Right lobe of liver (tissue), 6 donors: ENCODE data around the gene IL1RL2. TPM values are rescaled to one million over a fixed set of nuclear protein-coding genes. Genes with fewer than 3 reads are reported as not detected.

Experiments used
- ATAC-seq, 4 donors: fragments of 200-7000 bp; cut with Tn5 transposase; one replicate each; pipeline ENCODE4 v1.9.1; 2020; ENCODE audit warnings: mild to moderate bottlenecking in 4 of 4, moderate library complexity in 4 of 4
- DNase-seq, 3 donors: peaks; one replicate each; pipeline ENCODE4 v3.0.0-alpha.2; 2020
- H3K27ac ChIP-seq, 3 donors: fragments of 200-600 bp; one replicate each; pipeline ENCODE4 v1.8.0; 2022
- H3K27me3 ChIP-seq, 2 donors: fragments of 200-600 bp; one replicate each; pipeline ENCODE4 v1.8.0; 2022
- H3K36me3 ChIP-seq, 4 donors: fragments of 200-600 bp; sonication (generic) in 1 of 4; one replicate each; pipeline versions ENCODE4 v1.5.1 to v1.8.0; 2017 to 2022; ENCODE audit warnings: control low read depth in 1 of 4
- H3K4me1 ChIP-seq, 4 donors: fragments of 200-600 bp; sonication (generic) in 1 of 4; one replicate each; pipeline versions ENCODE4 v1.5.1 to v1.8.0; 2017 to 2022; ENCODE audit warnings: control low read depth in 1 of 4
- H3K4me3 ChIP-seq, 3 donors: fragments of 200-600 bp; one replicate each; pipeline ENCODE4 v1.8.0; 2022
- H3K9me3 ChIP-seq, 4 donors: fragments of 200-600 bp; sonication (generic) in 1 of 4; one replicate each; pipeline versions ENCODE4 v1.5.1 to v1.8.0; 2017 to 2022; ENCODE audit warnings: control low read depth in 1 of 4
- CTCF ChIP-seq, 4 donors: fragments of 200-600 bp in 3 of 4; fragments of 450-650 bp in 1 of 4; IDR thresholded peaks; one replicate each; pipeline versions ENCODE4 v1.5.1 to v1.8.0; 2016 to 2022; ENCODE audit warnings: antibody characterized with exemption in 4 of 4, mild to moderate bottlenecking in 2 of 4
- POLR2A ChIP-seq: fragments of 450-650 bp; IDR thresholded peaks from one replicate; pipeline ENCODE4 v1.6.1; 2017; ENCODE audit warnings: antibody characterized with exemption, mild to moderate bottlenecking
- WGBS: methylation state at CpG from one replicate; pipeline ENCODE4 v1.1.6; 2018; ENCODE audit warnings: low coverage, low lambda C conversion rate; ENCODE audit not compliant: insufficient coverage; ENCODE audit errors: missing lambda C conversion rate; 5-methylcytosine and 5-hydroxymethylcytosine counted together
- intact Hi-C, 2 donors: fragments of 100-400 bp; cut with DNase I; formaldehyde crosslinking; loops; one replicate each; pipeline versions ENCODE4 v1.11.2 to v1.14.1; 2022
- total RNA-seq, 6 experiments: library from RNA; depleted of rRNA in 2 of 6; stranded (reverse); fragments of >200 nt in 2 of 6; fragmentation: NEBNext Ultra II Directional in 3 of 6; extraction: Animal tissue kit (Norgen Biotek cat#: 25700) in 3 of 6; gene quantifications; one replicate each; pipeline versions ENCODE4 v1.1.0 to v1.2.4, GENCODE V29; 2016 to 2023
- donor health status: DM: no; HTN: yes; CAD: no.
- donor health status: DM: no; HTN: no; CAD: no.
- donor health status: DM: no; HTN: no; CAD: no.
- donor health status: DM: no; HTN: yes; CAD: no.
- donor health status: DM: no; HTN: yes; CAD: no.

IL1RL2 gene
- total RNA-seq, 6 experiments from 2014 or later = 1.2 to 3.1 (median 2.3) TPM

DNA sequence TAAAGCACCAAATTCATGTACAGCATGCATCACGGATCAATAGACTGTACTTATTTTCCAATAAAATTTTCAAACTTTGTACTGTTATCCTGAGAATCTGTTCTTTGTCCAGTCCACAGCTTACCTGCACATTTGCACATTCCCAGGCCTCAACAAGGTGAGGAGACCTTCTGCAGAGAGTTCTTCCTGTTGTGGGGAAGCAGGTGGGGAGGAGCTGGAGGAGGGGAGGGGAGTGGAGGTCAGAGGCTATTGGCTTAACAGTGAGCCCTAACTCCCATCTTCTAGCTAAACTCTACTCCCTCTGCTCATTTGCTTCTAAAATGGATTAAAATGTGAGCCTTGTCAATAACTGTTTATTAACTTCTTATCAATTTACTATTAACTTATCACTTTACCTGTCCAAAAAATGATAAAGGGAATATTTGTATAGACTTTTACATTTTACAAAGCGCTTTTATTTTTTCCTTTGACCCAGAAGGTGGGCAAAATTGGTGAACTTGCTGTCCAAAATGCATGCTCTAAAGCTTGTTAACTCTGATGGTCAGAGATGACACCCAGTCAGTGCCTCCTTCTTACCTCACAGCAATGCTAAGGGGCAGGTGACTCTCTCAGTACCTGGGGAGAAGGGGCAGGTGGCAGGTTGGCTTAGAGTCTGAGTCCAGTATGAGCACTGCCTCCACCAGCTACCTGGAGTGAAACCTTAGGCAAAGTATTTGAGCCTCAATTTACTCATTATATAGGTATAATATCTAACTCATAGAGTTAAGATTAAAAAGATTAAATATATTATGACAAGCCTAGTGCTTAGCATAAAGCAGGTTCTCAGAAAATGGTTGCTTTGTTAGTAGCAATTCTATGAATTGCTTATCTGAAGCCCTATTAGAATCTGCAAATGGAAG lies 6.8 kb upstream of the IL1RL2 start:
- Histone ChIP-seq H3K36me3 (peaks cover 4 to 26% (median 14%) of the 10 kb centered on the region in 4 donors), H3K4me1 (no peaks in the 10 kb centered on the region), H3K9me3 (no peaks in the 10 kb centered on the region), H3K27ac (no peak overlapping the region), H3K4me3 (no peak overlapping the region), H3K27me3 (no peaks in the 10 kb centered on the region)
- TF ChIP-seq POLR2A = no peak
- no peak for TF ChIP-seq CTCF (IDR thresholded peaks at IDR 0.05)
- intact Hi-C loops = loop anchor here in 1 of 2 donors (10.0 kb wide), 1 partner anchor 55 kb away; no protein-coding TSS in a partner anchor
- 95% methylated on average over 2 of the region's 2 CpGs for WGBS
- DNase-seq (no peak), ATAC-seq (no peak)

DNA sequence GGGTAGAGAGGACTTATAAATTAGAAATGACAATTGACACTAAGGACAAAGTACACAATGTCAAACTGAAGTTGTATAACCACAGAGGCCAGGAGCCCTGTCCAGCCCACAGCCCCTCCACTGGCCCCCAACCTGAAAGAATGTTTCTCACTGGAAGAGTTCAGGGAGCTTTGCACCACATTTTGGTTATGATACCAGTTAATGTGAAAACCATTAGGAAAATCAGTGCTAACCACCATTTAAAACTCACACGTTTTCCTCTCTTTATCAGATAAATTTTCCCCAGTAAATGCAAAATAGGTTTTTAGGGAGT lies 6.2 kb upstream of the IL1RL2 start:
- H3K27me3 ChIP-seq = no peaks in the 10 kb centered on the region
- no peaks in the 10 kb centered on the region for H3K9me3 ChIP-seq
- no peak overlapping the region for H3K27ac ChIP-seq
- 42% methylated on average over 1 of the region's 1 CpG for WGBS
- H3K36me3 ChIP-seq = peaks cover 4 to 22% (median 11%) of the 10 kb centered on the region in 4 donors
- H3K4me3 ChIP-seq = no peak overlapping the region
- ATAC-seq (no peak), DNase-seq (no peak)
- TF ChIP-seq CTCF (IDR thresholded peaks at IDR 0.05) = no peak
- TF ChIP-seq POLR2A = no peak
- H3K4me1 ChIP-seq = no peaks in the 10 kb centered on the region
- intact Hi-C loops = loop anchor here in 1 of 2 donors (10.0 kb wide), 1 partner anchor 54 kb away; no protein-coding TSS in a partner anchor

DNA sequence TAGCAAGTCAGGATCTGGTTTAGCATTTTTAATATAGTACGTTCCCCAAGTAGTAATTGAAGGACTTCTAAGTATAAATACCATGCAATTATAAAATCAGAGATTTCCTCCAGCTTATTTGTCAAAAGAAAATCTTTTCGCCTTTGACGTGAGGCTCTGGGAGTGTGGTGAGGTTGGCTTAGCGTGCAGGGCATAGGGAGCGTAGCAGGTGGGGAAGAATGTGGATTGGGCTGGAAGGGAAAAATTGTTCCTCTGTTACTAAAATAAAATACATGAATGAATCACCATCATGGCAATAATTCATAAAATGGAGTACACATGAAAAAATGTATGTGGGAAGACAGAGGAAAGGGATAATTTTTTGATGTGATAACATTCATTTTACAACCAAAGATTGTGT lies 5.4 kb upstream of the IL1RL2 start:
- H3K4me3 ChIP-seq = no peak overlapping the region
- ATAC-seq (no peak), DNase-seq (no peak)
- H3K4me1 ChIP-seq = no peaks in the 10 kb centered on the region
- H3K27ac ChIP-seq = no peak overlapping the region
- intact Hi-C loops = loop anchor here in 1 of 2 donors (10.0 kb wide), 1 partner anchor 53 kb away; no protein-coding TSS in a partner anchor
- peaks cover 0 to 15% (median 7%) of the 10 kb centered on the region in 4 donors for H3K36me3 ChIP-seq
- TF ChIP-seq CTCF (IDR thresholded peaks at IDR 0.05) = no peak
- TF ChIP-seq POLR2A = no peak
- WGBS = 91% methylated on average over 5 of the region's 5 CpGs
- H3K9me3 ChIP-seq = no peaks in the 10 kb centered on the region
- no peaks in the 10 kb centered on the region for H3K27me3 ChIP-seq

GRCh38 chr2:102181919-102182635 lies 4.7 kb upstream of the IL1RL2 start:
- DNase-seq (no peak), ATAC-seq (no peak)
- intact Hi-C loops = loop anchor here in 1 of 2 donors (10.0 kb wide), 1 partner anchor 53 kb away; no protein-coding TSS in a partner anchor
- Histone ChIP-seq H3K4me1 (no peaks in the 10 kb centered on the region), H3K36me3 (peaks cover 0 to 8% (median 1%) of the 10 kb centered on the region in 4 donors), H3K27me3 (no peaks in the 10 kb centered on the region), H3K27ac (no peak overlapping the region), H3K9me3 (no peaks in the 10 kb centered on the region), H3K4me3 (no peak overlapping the region)
- 56% methylated on average over 6 of the region's 7 CpGs for WGBS
- TF ChIP-seq CTCF (IDR thresholded peaks at IDR 0.05) = no peak
- TF ChIP-seq POLR2A = no peak
